NCI-H82 (cell line): ENCODE measurements around the gene USP17L26.
"Not testable (repeated sequence)": the region's sequence is repeated elsewhere in the genome, so short reads cannot be mapped to it uniquely, and the experiment has no call there.

ENCODE experiments used
- DNase-seq: peaks from one replicate; lab custom pipeline; 2025; lab: John Stamatoyannopoulos, UW

The USP17L26 gene, protein sequence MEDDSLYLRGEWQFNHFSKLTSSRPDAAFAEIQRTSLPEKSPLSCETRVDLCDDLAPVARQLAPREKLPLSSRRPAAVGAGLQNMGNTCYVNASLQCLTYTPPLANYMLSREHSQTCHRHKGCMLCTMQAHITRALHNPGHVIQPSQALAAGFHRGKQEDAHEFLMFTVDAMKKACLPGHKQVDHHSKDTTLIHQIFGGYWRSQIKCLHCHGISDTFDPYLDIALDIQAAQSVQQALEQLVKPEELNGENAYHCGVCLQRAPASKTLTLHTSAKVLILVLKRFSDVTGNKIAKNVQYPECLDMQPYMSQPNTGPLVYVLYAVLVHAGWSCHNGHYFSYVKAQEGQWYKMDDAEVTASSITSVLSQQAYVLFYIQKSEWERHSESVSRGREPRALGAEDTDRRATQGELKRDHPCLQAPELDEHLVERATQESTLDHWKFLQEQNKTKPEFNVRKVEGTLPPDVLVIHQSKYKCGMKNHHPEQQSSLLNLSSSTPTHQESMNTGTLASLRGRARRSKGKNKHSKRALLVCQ

DNA sequence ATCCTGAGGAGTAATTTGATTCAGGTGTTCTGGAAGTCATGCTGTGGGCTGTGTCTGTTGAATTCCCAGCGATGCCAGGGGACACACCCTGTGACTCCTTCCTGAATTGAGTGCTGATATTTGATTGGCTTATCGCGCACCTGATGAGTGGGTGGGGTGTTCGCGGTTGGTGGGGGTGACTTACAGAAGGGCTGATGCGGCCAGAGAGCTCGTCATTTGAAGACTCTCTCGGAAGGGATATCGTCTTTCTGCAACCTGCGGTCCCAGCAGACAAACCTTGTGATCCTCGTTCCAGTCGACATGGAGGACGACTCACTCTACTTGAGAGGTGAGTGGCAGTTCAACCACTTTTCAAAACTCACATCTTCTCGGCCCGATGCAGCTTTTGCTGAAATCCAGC, at the start of gene USP17L26:
Gene USP17L26 (plus strand): TSS at position 301 of the 400 bp plus-strand sequence. CDS start 0 bp downstream, at position 301.
- not testable (repeated sequence) for DNase-seq

DNA sequence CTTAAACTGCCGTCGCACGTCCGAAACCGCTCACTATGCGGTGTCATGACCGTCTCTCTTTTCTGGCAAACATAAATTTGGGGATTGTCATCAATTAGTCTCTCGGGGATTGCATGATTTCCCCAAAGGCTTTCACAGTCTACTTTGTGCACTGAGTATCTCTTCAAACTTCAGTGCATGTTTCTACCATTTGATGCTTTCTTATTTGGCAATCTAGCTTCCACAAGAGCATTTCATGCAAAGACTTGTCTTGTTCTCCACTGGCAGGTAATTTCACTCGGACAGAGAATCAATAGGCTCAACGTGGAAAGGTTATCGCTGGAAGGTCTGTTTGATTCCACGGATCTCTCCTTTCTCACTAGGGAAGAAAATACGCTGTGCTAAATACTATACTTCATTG, 10.3 kb upstream of the USP17L26 start:
- not testable (repeated sequence) for DNase-seq

DNA sequence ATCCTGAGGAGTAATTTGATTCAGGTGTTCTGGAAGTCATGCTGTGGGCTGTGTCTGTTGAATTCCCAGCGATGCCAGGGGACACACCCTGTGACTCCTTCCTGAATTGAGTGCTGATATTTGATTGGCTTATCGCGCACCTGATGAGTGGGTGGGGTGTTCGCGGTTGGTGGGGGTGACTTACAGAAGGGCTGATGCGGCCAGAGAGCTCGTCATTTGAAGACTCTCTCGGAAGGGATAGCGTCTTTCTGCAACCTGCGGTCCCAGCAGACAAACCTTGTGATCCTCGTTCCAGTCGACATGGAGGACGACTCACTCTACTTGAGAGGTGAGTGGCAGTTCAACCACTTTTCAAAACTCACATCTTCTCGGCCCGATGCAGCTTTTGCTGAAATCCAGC, 9.6 kb upstream of the USP17L26 start, which contains the start of gene USP17L24:
Gene USP17L24 (plus strand): TSS at position 301 of the 400 bp plus-strand sequence. CDS start 0 bp downstream, at position 301.
- not testable (repeated sequence) for DNase-seq

DNA sequence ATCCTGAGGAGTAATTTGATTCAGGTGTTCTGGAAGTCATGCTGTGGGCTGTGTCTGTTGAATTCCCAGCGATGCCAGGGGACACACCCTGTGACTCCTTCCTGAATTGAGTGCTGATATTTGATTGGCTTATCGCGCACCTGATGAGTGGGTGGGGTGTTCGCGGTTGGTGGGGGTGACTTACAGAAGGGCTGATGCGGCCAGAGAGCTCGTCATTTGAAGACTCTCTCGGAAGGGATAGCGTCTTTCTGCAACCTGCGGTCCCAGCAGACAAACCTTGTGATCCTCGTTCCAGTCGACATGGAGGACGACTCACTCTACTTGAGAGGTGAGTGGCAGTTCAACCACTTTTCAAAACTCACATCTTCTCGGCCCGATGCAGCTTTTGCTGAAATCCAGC, 4.8 kb upstream of the USP17L26 start, which contains the start of gene USP17L25:
Gene USP17L25 (plus strand): TSS at position 301 of the 400 bp plus-strand sequence. CDS start 0 bp downstream, at position 301.
- not testable (repeated sequence) for DNase-seq

DNA sequence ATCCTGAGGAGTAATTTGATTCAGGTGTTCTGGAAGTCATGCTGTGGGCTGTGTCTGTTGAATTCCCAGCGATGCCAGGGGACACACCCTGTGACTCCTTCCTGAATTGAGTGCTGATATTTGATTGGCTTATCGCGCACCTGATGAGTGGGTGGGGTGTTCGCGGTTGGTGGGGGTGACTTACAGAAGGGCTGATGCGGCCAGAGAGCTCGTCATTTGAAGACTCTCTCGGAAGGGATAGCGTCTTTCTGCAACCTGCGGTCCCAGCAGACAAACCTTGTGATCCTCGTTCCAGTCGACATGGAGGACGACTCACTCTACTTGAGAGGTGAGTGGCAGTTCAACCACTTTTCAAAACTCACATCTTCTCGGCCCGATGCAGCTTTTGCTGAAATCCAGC, 4.6 kb downstream of the USP17L26 start, which contains the start of gene USP17L5:
Gene USP17L5 (plus strand): TSS at position 301 of the 400 bp plus-strand sequence. CDS start 0 bp downstream, at position 301.
- DNase-seq: not testable (repeated sequence)

DNA sequence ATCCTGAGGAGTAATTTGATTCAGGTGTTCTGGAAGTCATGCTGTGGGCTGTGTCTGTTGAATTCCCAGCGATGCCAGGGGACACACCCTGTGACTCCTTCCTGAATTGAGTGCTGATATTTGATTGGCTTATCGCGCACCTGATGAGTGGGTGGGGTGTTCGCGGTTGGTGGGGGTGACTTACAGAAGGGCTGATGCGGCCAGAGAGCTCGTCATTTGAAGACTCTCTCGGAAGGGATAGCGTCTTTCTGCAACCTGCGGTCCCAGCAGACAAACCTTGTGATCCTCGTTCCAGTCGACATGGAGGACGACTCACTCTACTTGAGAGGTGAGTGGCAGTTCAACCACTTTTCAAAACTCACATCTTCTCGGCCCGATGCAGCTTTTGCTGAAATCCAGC, 9.4 kb downstream of the USP17L26 start, which contains the start of gene USP17L27:
Gene USP17L27 (plus strand): TSS at position 301 of the 400 bp plus-strand sequence. CDS start 0 bp downstream, at position 301.
- DNase-seq: not testable (repeated sequence)

DNA sequence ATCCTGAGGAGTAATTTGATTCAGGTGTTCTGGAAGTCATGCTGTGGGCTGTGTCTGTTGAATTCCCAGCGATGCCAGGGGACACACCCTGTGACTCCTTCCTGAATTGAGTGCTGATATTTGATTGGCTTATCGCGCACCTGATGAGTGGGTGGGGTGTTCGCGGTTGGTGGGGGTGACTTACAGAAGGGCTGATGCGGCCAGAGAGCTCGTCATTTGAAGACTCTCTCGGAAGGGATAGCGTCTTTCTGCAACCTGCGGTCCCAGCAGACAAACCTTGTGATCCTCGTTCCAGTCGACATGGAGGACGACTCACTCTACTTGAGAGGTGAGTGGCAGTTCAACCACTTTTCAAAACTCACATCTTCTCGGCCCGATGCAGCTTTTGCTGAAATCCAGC, 14.1 kb downstream of the USP17L26 start, which contains the start of gene USP17L28:
Gene USP17L28 (plus strand): TSS at position 301 of the 400 bp plus-strand sequence. CDS start 0 bp downstream, at position 301.
- DNase-seq: not testable (repeated sequence)

DNA sequence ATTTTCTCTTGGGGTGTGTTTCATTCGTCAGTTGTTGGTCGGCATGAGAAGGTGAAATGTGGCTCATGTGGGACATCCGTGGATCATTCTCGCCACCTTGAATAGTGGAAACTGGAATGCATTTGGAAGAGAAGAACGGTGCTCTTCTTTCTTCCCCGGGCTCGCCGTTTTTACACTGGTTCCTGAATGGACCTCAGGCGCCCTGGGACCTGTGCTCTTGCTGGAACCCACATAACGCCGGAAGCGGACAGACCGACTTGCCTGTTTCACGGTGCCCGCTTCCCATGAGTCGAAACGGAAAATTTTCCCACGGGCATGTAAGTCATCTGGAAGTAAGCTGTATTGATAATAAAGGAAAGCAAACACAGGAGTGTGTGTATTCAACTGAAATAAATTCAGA, 16.4 kb downstream of the USP17L26 start:
- DNase-seq: not testable (repeated sequence)

DNA sequence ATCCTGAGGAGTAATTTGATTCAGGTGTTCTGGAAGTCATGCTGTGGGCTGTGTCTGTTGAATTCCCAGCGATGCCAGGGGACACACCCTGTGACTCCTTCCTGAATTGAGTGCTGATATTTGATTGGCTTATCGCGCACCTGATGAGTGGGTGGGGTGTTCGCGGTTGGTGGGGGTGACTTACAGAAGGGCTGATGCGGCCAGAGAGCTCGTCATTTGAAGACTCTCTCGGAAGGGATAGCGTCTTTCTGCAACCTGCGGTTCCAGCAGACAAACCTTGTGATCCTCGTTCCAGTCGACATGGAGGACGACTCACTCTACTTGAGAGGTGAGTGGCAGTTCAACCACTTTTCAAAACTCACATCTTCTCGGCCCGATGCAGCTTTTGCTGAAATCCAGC, 18.9 kb downstream of the USP17L26 start, which contains the start of gene USP17L29:
Gene USP17L29 (plus strand): TSS at position 301 of the 400 bp plus-strand sequence. CDS start 0 bp downstream, at position 301.
- not testable (repeated sequence) for DNase-seq

DNA sequence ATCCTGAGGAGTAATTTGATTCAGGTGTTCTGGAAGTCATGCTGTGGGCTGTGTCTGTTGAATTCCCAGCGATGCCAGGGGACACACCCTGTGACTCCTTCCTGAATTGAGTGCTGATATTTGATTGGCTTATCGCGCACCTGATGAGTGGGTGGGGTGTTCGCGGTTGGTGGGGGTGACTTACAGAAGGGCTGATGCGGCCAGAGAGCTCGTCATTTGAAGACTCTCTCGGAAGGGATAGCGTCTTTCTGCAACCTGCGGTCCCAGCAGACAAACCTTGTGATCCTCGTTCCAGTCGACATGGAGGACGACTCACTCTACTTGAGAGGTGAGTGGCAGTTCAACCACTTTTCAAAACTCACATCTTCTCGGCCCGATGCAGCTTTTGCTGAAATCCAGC, 28.4 kb downstream of the USP17L26 start, which contains the start of gene USP17L30:
Gene USP17L30 (plus strand): TSS at position 301 of the 400 bp plus-strand sequence. CDS start 0 bp downstream, at position 301.
- not testable (repeated sequence) for DNase-seq

DNA sequence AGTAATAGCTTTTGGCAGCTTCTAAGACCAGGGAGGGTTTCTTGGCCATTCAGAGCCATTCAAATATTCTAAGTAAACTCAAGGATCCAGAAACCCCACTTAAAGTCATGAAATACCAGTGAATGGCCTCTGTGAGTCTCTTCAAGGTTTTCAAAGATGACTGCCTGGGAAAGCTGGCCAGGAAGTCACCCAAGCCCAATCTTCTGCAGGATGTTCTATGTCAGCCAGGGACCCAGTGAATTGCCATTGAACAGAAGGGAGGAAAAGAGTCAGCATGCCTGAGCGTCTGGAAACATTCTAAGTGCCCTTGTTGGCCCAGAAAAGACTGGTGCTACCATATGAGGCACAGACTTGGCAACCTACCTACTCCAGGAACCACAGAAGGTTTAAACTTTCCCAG, 45.4 kb downstream of the USP17L26 start:
- not testable (repeated sequence) for DNase-seq

DNA sequence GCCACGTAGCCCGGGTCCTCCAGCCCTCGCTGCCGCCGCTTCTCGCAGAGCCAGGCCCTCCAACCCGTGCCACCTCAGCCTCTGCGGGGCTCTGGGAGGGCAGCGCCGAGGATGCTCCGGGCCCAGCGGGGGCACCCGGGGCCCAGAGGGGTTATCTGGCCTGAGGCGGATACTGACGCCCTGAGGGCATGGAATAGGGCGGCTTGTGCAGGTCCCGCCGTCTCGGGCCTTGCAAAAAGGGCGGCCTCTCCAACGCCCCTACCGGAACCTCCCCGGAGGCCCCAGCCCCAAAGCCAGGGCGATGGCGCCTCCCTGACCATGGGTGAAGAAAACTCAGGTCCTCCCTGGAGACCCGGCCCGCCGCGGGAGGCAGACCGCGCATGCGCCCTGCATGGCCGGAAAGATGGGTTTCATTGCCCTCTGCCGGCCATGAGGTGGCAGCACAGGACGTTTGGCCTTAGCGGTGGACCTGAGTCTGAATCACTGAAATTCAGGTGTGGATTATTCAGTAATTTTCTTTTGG, 46.6 kb downstream of the USP17L26 start:
- DNase-seq: not testable (repeated sequence)

DNA sequence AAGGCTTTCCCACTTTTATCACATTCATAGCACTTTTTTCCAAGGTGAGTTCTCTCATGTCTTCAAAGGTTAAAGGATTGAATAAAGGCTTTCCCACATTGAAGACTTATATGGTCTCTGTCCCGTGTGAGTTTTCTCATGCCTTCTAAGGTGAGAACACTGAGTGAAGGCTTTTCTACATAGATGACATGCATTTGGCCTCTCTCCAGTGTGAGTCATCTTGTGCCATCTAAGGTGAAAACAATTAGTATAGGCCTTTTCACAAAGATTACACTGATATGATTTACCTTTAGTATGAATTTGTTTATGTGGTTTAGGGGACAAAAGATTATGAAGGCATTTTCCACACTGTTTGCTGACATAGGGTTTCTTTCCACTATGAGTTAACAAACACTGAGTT, 49.7 kb downstream of the USP17L26 start:
- no peak for DNase-seq
